CD8-positive, alpha-beta memory T cell (primary cell): Measurements from ENCODE around the gene RBM42. TPM values are rescaled to one million over a fixed set of nuclear protein-coding genes. Genes with fewer than 3 reads are reported as not detected.
"Not testable (repeated sequence)": the region's sequence is repeated elsewhere in the genome, so short reads cannot be mapped to it uniquely, and the experiment has no call there.

ENCODE experiments used
- CTCF ChIA-PET: fragments of 350-600 bp; sonication (Branson Sonifier 250); formaldehyde crosslinking; loops from one replicate; lab custom pipeline; 2021; ENCODE audit warnings: antibody characterized with exemption; lab: Charles Lee
- POLR2A ChIA-PET: fragments of 350-600 bp; sonication (Branson Sonifier 250); formaldehyde crosslinking; loops from one replicate; lab custom pipeline; 2021; ENCODE audit warnings: antibody characterized with exemption; lab: Charles Lee
- DNase-seq, 5 donors: peaks; one replicate each; pipeline versions ENCODE4 v3.0.0 to v3.0.0-alpha.2; 2020 to 2022; ENCODE audit warnings: mixed read lengths in 1 of 5
- H3K27ac ChIP-seq: one replicate; pipeline ENCODE4 v1.7.0; 2013; ENCODE audit warnings: low read depth, mild to moderate bottlenecking, low read length, moderate library complexity
- H3K27me3 ChIP-seq: 2 replicates; pipeline ENCODE4 v1.7.0; 2013; ENCODE audit warnings: low read length, mild to moderate bottlenecking; ENCODE audit not compliant: insufficient read depth, poor library complexity, severe bottlenecking
- H3K36me3 ChIP-seq: 2 replicates; pipeline ENCODE4 v1.7.0; 2013; ENCODE audit warnings: mild to moderate bottlenecking, low read length, moderate library complexity; ENCODE audit not compliant: insufficient read depth
- H3K4me1 ChIP-seq: 2 replicates; pipeline ENCODE4 v1.7.0; 2013; ENCODE audit warnings: mild to moderate bottlenecking, low read length, moderate library complexity; ENCODE audit not compliant: insufficient read depth
- H3K4me3 ChIP-seq: 2 replicates; pipeline ENCODE4 v1.7.0; 2013; ENCODE audit warnings: mild to moderate bottlenecking, low read length
- H3K9me3 ChIP-seq: 2 replicates; pipeline ENCODE4 v1.7.0; 2013; ENCODE audit warnings: mild to moderate bottlenecking, low read length
- H3K27ac Mint-ChIP-seq, 8 donors: one replicate each; pipeline ENCODE4 v1.8.0; 2020 to 2021; ENCODE audit warnings: mixed read lengths in 8 of 8, mild to moderate bottlenecking in 6 of 8, inconsistent platforms in 3 of 8, moderate library complexity in 3 of 8
- H3K27me3 Mint-ChIP-seq, 2 donors: one replicate each; pipeline ENCODE4 v1.8.0; 2020 to 2021; ENCODE audit warnings: mixed read lengths in 2 of 2, mild to moderate bottlenecking in 1 of 2, moderate library complexity in 1 of 2
- H3K36me3 Mint-ChIP-seq, 3 donors: one replicate each; pipeline ENCODE4 v1.8.0; 2020 to 2021; ENCODE audit warnings: mixed read lengths in 3 of 3, inconsistent platforms in 1 of 3, mild to moderate bottlenecking in 1 of 3
- H3K4me1 Mint-ChIP-seq, 3 donors: one replicate each; pipeline ENCODE4 v1.8.0; 2020 to 2021; ENCODE audit warnings: mixed read lengths in 3 of 3, inconsistent platforms in 1 of 3, mild to moderate bottlenecking in 1 of 3
- H3K4me3 Mint-ChIP-seq, 7 donors: one replicate each; pipeline ENCODE4 v1.8.0; 2020 to 2021; ENCODE audit warnings: mixed read lengths in 7 of 7, mild to moderate bottlenecking in 6 of 7, moderate library complexity in 4 of 7, inconsistent platforms in 2 of 7
- H3K9me3 Mint-ChIP-seq, 5 donors: one replicate each; pipeline ENCODE4 v1.8.0; 2020 to 2022; ENCODE audit warnings: mixed read lengths in 5 of 5, mild to moderate bottlenecking in 3 of 5, moderate library complexity in 2 of 5, inconsistent platforms in 1 of 5
- polyA plus RNA-seq: library from polyadenylated mRNA; unstranded; fragments of 300-500 nt; fragmentation: Illumina TruSeq; gene quantifications from one replicate; pipeline ENCODE4 v1.2.3, GENCODE V29; 2021
- total RNA-seq, 2 experiments: library from RNA; stranded (reverse); gene quantifications; one replicate each; pipeline ENCODE4 v1.2.3, GENCODE V29; 2021

RBM42 gene
- total and polyA plus RNA-seq, 3 experiments from 2014 or later = 62.4 to 116 (median 109) TPM

DNA sequence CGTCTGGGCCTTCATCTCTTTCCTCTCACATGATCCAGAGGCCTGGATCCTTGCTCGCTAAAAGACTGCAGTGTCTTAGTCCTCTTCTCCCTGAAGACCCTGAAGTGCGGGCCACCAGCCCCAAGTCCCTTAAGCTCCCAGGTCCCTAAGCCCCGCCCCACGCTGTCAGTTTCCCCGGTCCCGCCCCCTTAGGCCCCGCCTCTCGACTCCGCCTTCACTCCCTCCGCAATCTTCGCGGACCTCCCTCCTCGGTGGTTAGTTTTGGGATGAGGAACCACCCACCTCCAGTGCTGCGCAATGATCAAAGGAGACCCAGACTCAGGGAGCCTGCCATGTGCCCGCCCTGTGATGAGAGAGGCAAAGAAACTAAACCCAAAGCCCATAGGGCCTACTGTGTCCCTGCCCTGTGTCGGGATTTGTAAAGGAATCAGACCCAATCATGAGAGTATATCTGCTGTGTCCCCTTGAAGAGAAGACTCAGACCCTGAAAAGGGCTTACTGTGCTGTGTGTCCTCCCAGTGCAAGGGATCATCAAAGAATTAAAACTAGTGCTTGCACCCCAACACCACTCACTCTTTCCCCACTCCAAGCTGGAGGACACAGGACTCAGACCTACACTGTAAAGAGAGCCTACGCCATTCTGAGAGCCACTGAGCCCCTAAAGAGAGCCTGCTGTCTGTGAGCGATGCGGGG, 16.3 kb downstream of the RBM42 start:
- Mint-ChIP-seq H3K36me3 (peaks cover 0 to 15% (median 0%) of the 10 kb centered on the region in 3 donors), H3K4me1 (peaks cover 44 to 55% (median 44%) of the 10 kb centered on the region in 3 donors), H3K9me3 (no peaks in the 10 kb centered on the region), H3K4me3 (peak overlapping the region; percentile 79 to 93 (median 90)), H3K27me3 (no peaks in the 10 kb centered on the region), H3K27ac (peak overlapping the region; percentile 78 to 96 (median 94))
- H3K9me3 ChIP-seq = no peaks in the 10 kb centered on the region
- no peaks in the 10 kb centered on the region for H3K27me3 ChIP-seq
- ChIA-PET POLR2A (no interaction called here), CTCF (interaction anchor here (1.2 kb wide), 1 partner anchor 96 kb away, joined by 4 read pairs; no protein-coding TSS in a partner anchor)
- H3K36me3 ChIP-seq = no peaks in the 10 kb centered on the region
- peak overlapping the region; percentile 57 for H3K27ac ChIP-seq
- peaks cover 47% of the 10 kb centered on the region for H3K4me1 ChIP-seq
- DNase-seq = peak; percentile 39 to 74 (median 64)
- peak overlapping the region; percentile 87 for H3K4me3 ChIP-seq

DNA sequence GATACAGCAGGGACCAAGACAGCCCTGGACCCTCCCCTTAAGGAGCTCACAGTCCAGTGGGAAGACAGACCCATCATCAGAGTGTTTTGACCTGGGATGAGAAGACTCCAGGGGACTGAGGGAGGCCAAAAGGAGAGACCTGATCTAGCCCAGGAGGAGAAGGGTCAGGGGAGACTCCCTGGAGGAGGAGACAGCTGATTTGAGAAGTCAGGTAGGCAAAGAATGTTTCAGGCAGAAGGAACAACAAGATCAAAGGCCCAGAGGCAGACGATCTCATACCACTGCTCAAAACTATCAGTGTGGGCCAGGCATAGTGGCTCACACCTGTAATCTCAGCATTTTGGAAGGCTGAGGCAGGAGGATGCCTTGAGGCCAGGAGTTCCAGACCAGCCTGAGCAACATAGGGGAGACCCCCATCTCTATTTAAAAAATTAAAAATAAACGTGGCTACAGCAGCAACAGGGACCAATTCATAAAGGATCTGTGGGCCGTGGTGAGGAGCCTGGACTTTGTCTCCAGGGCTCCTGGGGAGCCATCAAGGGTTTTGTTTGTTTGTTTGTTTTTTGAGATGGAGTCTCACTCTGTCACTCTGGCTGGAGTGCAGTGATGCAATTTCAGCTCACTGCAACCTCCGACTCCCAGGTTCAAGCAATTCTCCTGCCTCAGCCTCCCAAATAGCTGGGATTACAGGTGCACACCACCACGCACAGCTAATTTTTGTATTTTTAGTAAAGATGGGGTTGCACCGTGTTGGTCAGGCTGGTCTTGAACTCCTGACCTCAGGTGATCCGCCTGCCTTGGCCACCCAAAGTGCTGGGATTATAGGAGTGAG, 17.1 kb downstream of the RBM42 start:
- H3K4me1 ChIP-seq = peaks cover 51% of the 10 kb centered on the region
- no peak overlapping the region for H3K4me3 ChIP-seq
- H3K27me3 ChIP-seq = no peaks in the 10 kb centered on the region
- CTCF ChIA-PET = no interaction called here
- H3K36me3 ChIP-seq = no peaks in the 10 kb centered on the region
- Mint-ChIP-seq H3K27me3 (no peaks in the 10 kb centered on the region), H3K36me3 (peaks cover 0 to 22% (median under 1%) of the 10 kb centered on the region in 3 donors), H3K27ac (peak overlapping the region in 6 of 8 donors; percentile 8 to 94 (median 83)), H3K4me3 (peak overlapping the region in 6 of 7 donors; percentile 45 to 91 (median 84)), H3K4me1 (peaks cover 46 to 63% (median 52%) of the 10 kb centered on the region in 3 donors), H3K9me3 (no peaks in the 10 kb centered on the region)
- no peak overlapping the region for H3K27ac ChIP-seq
- POLR2A ChIA-PET = no interaction called here
- no peak for DNase-seq
- H3K9me3 ChIP-seq = no peaks in the 10 kb centered on the region

DNA sequence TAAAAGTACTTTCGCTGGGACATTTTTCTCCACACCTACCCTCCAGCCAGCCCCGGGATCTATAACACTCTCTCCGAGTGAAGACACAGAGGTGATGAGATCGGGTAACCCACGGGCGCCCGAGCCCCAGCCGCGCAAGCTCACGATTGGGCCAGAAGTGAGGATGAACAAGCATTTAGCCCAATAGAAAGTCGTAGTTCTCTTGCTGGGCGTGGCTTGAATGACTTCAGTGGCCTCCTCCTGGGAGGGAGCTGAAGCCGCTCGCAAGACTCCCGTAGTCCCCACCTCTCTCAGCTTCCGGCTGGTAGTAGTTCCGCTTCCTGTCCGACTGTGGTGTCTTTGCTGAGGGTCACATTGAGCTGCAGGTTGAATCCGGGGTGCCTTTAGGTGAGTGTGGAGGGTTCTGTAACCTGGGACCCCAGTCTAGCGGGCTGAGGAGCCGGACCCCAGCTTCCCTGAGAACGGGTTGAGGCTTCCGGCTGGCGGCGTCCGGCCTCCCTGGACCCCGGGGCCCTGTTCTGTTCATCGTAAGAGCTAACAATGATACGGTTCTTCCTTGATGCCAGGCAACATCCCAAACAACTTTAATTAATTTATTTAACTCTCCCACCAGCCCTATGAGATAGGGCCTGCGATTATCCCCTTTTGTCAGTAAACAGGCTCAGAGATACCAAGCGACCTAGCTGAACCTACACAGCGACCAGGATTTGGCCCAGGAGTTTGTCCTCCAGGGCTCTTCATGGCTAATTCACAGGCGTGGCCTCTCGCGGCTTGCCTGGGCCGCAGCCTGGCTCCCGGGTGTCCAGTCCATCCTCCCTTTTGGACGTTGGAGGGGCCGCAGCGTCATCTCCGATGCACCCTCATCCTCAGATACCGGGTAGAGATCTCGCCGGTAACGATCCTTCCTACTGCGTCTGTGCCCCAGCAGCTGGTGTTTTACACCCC, 19.5 kb downstream of the RBM42 start, which contains the start of gene COX6B1:
COX6B1 (plus strand) TSS at position 307 of the 945 bp plus-strand sequence. CDS start 2,921 bp downstream, outside the sequence.
- Histone ChIP-seq H3K36me3 (no peaks in the 10 kb centered on the region), H3K4me3 (peak within 1 kb of the TSS; percentile 96), H3K4me1 (peaks cover 31% of the 10 kb centered on the region), H3K9me3 (no peaks in the 10 kb centered on the region), H3K27ac (peak within 1 kb of the TSS; percentile 88), H3K27me3 (no peaks in the 10 kb centered on the region)
- ChIA-PET CTCF (no interaction called here), POLR2A (interaction anchor here (0.5 to 1.1 kb wide), 7 partner anchors 19 to 97 kb away, joined by 3 to 5 read pairs (median 3); partner anchors contain the start of genes HAUS5, PSENEN and U2AF1L4)
- peaks cover 45 to 57% (median 49%) of the 10 kb centered on the region in 3 donors for H3K4me1 Mint-ChIP-seq
- H3K27me3 Mint-ChIP-seq = no peaks in the 10 kb centered on the region
- H3K36me3 Mint-ChIP-seq = peaks cover 0 to 35% (median 6%) of the 10 kb centered on the region in 3 donors
- DNase-seq = peak; percentile 87 to 95 (median 91)
- peak within 1 kb of the TSS; percentile 91 to 97 (median 96) for H3K27ac Mint-ChIP-seq
- H3K9me3 Mint-ChIP-seq = no peaks in the 10 kb centered on the region
- H3K4me3 Mint-ChIP-seq = peak within 1 kb of the TSS; percentile 96 to 100 (median 98)

DNA sequence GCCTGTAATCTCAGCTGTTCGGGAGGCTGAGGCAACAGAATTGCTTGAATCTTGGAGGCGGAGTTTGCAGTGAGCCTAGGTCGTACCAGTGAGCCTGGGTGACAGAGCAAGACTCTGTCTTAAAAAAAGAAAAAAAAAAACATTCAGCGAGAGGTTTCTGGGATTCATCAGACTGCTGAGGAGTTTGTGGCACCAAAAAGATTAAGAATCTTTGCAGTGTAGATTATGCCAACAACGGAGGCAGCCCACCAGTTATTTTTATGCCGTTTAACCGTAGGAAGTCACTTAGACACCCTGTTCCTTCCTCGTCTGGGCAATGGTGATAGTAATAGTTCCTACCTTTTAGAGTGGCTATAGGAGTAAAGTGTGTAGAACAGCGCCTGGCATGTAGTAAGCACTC, 21.7 kb downstream of the RBM42 start:
- peaks cover 0 to 51% (median 6%) of the 10 kb centered on the region in 3 donors for H3K36me3 Mint-ChIP-seq
- peak overlapping the region in 5 of 7 donors; percentile 0 to 58 (median 48) for H3K4me3 Mint-ChIP-seq
- Histone ChIP-seq H3K36me3 (peaks cover 16% of the 10 kb centered on the region), H3K4me3 (no peak overlapping the region), H3K9me3 (no peaks in the 10 kb centered on the region), H3K4me1 (peaks cover 24% of the 10 kb centered on the region), H3K27me3 (no peaks in the 10 kb centered on the region), H3K27ac (no peak overlapping the region)
- peak overlapping the region in 1 of 8 donors; percentile 74 for H3K27ac Mint-ChIP-seq
- H3K27me3 Mint-ChIP-seq = no peaks in the 10 kb centered on the region
- ChIA-PET POLR2A (no interaction called here), CTCF (no interaction called here)
- H3K9me3 Mint-ChIP-seq = no peaks in the 10 kb centered on the region
- H3K4me1 Mint-ChIP-seq = peaks cover 37 to 57% (median 42%) of the 10 kb centered on the region in 3 donors
- no peak for DNase-seq

DNA sequence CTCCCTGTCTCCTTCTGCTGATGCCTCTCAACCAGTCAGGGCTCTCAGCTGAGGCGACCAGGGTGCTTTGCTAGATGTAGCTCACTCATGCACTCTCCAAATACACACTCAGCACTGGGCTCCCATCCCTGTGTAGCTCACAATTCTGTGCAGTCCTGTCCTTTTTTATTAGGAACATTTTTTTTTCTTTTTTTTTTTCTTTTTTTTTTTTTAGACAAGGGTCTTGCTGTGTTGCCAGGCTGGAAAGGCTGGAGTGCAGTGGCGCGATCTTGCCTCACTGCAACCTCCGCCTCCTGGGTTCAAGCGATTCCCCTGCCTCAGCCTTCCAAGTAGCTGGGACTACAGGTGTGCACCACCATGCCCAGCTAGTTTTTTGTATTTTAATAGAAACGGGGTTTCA, 26.0 kb downstream of the RBM42 start:
- H3K27ac ChIP-seq, H3K4me1 ChIP-seq, H3K9me3 Mint-ChIP-seq, H3K27me3 ChIP-seq, H3K27me3 Mint-ChIP-seq, POLR2A ChIA-PET, H3K4me3 ChIP-seq, H3K9me3 ChIP-seq, H3K4me3 Mint-ChIP-seq, DNase-seq, H3K27ac Mint-ChIP-seq: not testable (repeated sequence)
- peaks cover 32% of the 10 kb centered on the region for H3K36me3 ChIP-seq
- H3K36me3 Mint-ChIP-seq = peaks cover 0 to 76% (median 17%) of the 10 kb centered on the region in 3 donors
- H3K4me1 Mint-ChIP-seq = peaks cover 16 to 41% (median 30%) of the 10 kb centered on the region in 3 donors
- CTCF ChIA-PET = interaction anchor here (1.5 kb wide), 1 partner anchor 40 kb away, joined by 3 read pairs; no protein-coding TSS in a partner anchor

DNA sequence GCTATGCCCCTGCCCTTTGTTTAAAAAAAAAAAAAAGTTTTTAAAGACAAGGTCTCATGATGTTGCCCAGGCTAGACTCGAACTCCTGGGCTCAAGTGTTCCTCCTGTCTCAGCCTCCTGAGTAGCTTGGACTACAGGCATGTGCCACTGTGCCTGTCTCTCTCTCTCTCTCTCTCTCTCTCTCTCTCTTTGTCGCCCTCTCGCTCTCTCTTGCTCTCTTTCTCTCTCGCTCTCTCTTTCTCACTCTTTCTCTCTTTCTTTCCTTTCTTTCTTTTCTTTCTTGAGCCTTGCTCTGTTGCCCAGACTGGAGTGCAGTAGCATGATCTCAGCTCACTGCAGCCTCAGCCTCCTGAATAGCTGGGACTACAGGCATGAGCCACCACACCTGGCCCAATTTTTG, 26.8 kb downstream of the RBM42 start:
- peaks cover 0 to 77% (median 18%) of the 10 kb centered on the region in 3 donors for H3K36me3 Mint-ChIP-seq
- H3K9me3 Mint-ChIP-seq = no peaks in the 10 kb centered on the region
- H3K27ac Mint-ChIP-seq = peak overlapping the region in 1 of 8 donors; percentile 5
- H3K27ac ChIP-seq = no peak overlapping the region
- peaks cover 5% of the 10 kb centered on the region for H3K4me1 ChIP-seq
- H3K36me3 ChIP-seq = peaks cover 32% of the 10 kb centered on the region
- H3K4me1 Mint-ChIP-seq = peaks cover 16 to 34% (median 24%) of the 10 kb centered on the region in 3 donors
- H3K4me3 ChIP-seq = no peak overlapping the region
- H3K9me3 ChIP-seq = no peaks in the 10 kb centered on the region
- POLR2A ChIA-PET = no interaction called here
- no peak overlapping the region for H3K4me3 Mint-ChIP-seq
- H3K27me3 Mint-ChIP-seq = no peaks in the 10 kb centered on the region
- no peak for DNase-seq
- CTCF ChIA-PET = interaction anchor here (1.5 kb wide), 1 partner anchor 39 kb away, joined by 3 read pairs; no protein-coding TSS in a partner anchor
- no peaks in the 10 kb centered on the region for H3K27me3 ChIP-seq

DNA sequence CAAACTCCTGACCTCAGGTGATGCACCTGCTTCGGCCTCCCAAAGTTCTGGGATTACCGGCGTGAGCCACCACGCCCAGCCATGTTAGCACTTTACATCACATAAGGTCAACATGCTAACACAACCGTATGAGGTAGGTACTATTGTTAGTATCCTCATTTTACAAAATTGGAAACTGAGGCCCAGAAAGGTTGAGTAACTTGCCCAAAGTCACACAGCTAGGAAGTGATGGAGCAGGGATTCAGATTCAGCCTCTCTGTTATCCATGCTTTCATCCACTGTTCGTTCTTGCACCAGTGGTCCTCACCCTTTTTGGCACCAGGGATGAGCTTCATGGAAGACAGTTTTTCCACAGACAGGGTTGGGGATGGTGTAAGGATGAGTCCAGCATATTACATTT, 27.9 kb downstream of the RBM42 start:
- POLR2A ChIA-PET = no interaction called here
- Mint-ChIP-seq H3K27ac (no peak overlapping the region), H3K4me1 (peaks cover 9 to 23% (median 17%) of the 10 kb centered on the region in 3 donors), H3K27me3 (no peaks in the 10 kb centered on the region), H3K9me3 (no peaks in the 10 kb centered on the region), H3K4me3 (no peak overlapping the region), H3K36me3 (peaks cover 0 to 74% (median 14%) of the 10 kb centered on the region in 3 donors)
- CTCF ChIA-PET = no interaction called here
- no peak overlapping the region for H3K27ac ChIP-seq
- no peaks in the 10 kb centered on the region for H3K9me3 ChIP-seq
- no peaks in the 10 kb centered on the region for H3K27me3 ChIP-seq
- no peak for DNase-seq
- H3K4me3 ChIP-seq = no peak overlapping the region
- H3K4me1 ChIP-seq = no peaks in the 10 kb centered on the region
- peaks cover 32% of the 10 kb centered on the region for H3K36me3 ChIP-seq
